Umbilical cord (tissue), 2 donors: Measurements from ENCODE around the gene NTRK1. TPM values are rescaled to one million over a fixed set of nuclear protein-coding genes. Genes with fewer than 3 reads are reported as not detected.

Experiments
- DNase-seq: peaks from one replicate; pipeline ENCODE4 v3.0.0-alpha.2; 2015; ENCODE audit warnings: low spot score
- total RNA-seq: library from RNA; depleted of rRNA; stranded (reverse); fragments of >200 nt; gene quantifications from one replicate; pipeline ENCODE4 v1.2.3, GENCODE V29; 2014; ENCODE audit warnings: low replicate concordance; ENCODE audit not compliant: insufficient read depth

Gene NTRK1
- not detected for total RNA-seq

GRCh38 chr1:156860628-156861423 lies at the start of gene NTRK1:
Gene NTRK1, plus strand, starts transcription at chr1:156860865. Its CDS starts 70 bp downstream, at chr1:156860935.
- peak; percentile 60 for DNase-seq

GRCh38 chr1:156811168-156811567 lies 49.5 kb upstream of the NTRK1 start:
- peak; percentile 35 for DNase-seq

GRCh38 chr1:156812293-156812990 lies 48.2 kb upstream of the NTRK1 start:
- DNase-seq = no peak

GRCh38 chr1:156813298-156813697 lies 47.4 kb upstream of the NTRK1 start:
- DNase-seq = peak; percentile 24

- DNase-seq = peak; percentile 46
Measured at GRCh38 chr1:156813750-156814570, 46.7 kb upstream of the NTRK1 start.

GRCh38 chr1:156814571-156815260 lies 45.9 kb upstream of the NTRK1 start:
- no peak for DNase-seq

GRCh38 chr1:156815307-156815826 lies 45.3 kb upstream of the NTRK1 start:
- peak; percentile 78 for DNase-seq

- DNase-seq = no peak
Measured at GRCh38 chr1:156815961-156816422, 44.7 kb upstream of the NTRK1 start.

GRCh38 chr1:156816561-156817328 lies 43.9 kb upstream of the NTRK1 start, which contains the start of gene SH2D2A:
Gene SH2D2A, minus strand, starts transcription at chr1:156816848. Its CDS starts 140 bp downstream, at chr1:156816708.
- DNase-seq = no peak

GRCh38 chr1:156821801-156822200 lies 38.9 kb upstream of the NTRK1 start:
- no peak for DNase-seq

- no peak for DNase-seq
Measured at GRCh38 chr1:156822680-156823079, 38.0 kb upstream of the NTRK1 start.

- no peak for DNase-seq
Measured at GRCh38 chr1:156823210-156823790, 37.4 kb upstream of the NTRK1 start.

- DNase-seq = no peak
Measured at GRCh38 chr1:156826630-156827029, 34.0 kb upstream of the NTRK1 start.

- no peak for DNase-seq
Measured at GRCh38 chr1:156828400-156829124, 32.1 kb upstream of the NTRK1 start.

GRCh38 chr1:156832434-156832833 lies 28.2 kb upstream of the NTRK1 start:
- DNase-seq = no peak

- no peak for DNase-seq
Measured at GRCh38 chr1:156833603-156834002, 27.1 kb upstream of the NTRK1 start.

- DNase-seq = no peak
Measured at GRCh38 chr1:156834322-156834721, 26.3 kb upstream of the NTRK1 start.

GRCh38 chr1:156836041-156836654 lies 24.5 kb upstream of the NTRK1 start:
- no peak for DNase-seq

- DNase-seq = no peak
Measured at GRCh38 chr1:156836892-156837291, 23.8 kb upstream of the NTRK1 start.
